GM10248 (cell line): ENCODE results near the gene MARK1.

Source experiments
- CTCF ChIA-PET: fragments of 300-600 bp; sonication (Branson Sonifier 250); formaldehyde crosslinking; extraction: SDS; loops from one replicate; lab custom pipeline; 2021; ENCODE audit warnings: antibody characterized with exemption; lab: Yijun Ruan, JAX
- POLR2A ChIA-PET: fragments of 350-650 bp; sonication (Branson Sonifier 250); formaldehyde crosslinking; extraction: SDS; loops from one replicate; lab custom pipeline; 2020; ENCODE audit warnings: antibody characterized with exemption; lab: Yijun Ruan, JAX
- DNase-seq: peaks from one replicate; pipeline ENCODE4 v3.0.0; 2012; ENCODE audit errors: extremely low spot score
- CTCF ChIP-seq: IDR thresholded peaks from 2 replicates; pipeline ENCODE4 v1.5.1; 2012; ENCODE audit warnings: mild to moderate bottlenecking, low read depth; ENCODE audit errors: extremely low read depth, missing control alignments, control extremely low read depth

Gene MARK1

DNA sequence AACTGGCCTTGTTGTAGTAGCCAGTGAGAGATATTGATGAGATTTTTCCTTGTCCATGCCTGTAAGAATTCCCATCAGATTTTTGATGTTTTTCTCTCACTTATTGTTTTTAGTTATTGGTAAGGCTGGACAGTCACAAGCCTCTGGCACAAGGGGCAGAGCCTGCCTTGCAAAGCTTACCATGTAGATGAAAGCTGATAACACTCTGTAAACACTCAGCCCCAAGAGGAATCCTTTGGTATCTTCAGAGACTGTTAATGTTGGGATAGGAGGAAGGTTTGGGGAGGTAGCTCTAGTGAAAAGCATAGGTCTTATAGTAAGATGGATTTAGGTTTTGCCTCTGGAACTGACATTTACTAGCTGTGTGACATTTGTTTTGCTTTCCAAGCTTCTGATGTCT lies 37.7 kb downstream of the MARK1 start:
- TF ChIP-seq CTCF: no peak
- POLR2A ChIA-PET: no interaction called here
- no peak for DNase-seq
- CTCF ChIA-PET: interaction anchor here (1.6 to 2.4 kb wide), 2 partner anchors 10 to 11 kb away, joined by 3 to 7 read pairs; no protein-coding TSS in a partner anchor

GRCh38 chr1:220566869-220567268 lies 38.9 kb downstream of the MARK1 start:
- no peak for DNase-seq
- no peak for TF ChIP-seq CTCF
- ChIA-PET CTCF (no interaction called here), POLR2A (no interaction called here)

DNA sequence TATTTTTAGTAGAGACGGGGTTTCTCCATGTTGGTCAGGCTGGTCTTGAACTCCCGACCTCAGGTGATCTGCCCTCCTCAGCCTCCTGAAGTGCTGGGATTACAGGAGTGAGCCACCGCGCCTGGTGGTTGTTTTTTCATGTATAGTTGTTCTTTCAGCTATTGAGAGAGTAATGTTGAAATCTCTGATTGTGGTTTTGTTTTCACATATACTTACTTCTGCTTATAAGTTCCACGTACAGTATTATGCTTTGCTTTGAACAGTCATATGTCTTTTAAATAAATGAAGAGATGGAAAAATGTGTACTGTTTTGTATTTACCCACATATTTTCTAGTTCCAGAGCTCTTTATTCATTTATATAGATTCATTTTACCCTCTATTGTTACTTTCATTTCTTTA lies 44.5 kb downstream of the MARK1 start:
- CTCF ChIA-PET: interaction anchor here (0.7 kb wide), 1 partner anchor 14 kb away, joined by 3 read pairs; no protein-coding TSS in a partner anchor
- POLR2A ChIA-PET: no interaction called here
- no peak for TF ChIP-seq CTCF
- DNase-seq: no peak

GRCh38 chr1:220573836-220574235 lies 45.9 kb downstream of the MARK1 start:
- TF ChIP-seq CTCF: no peak
- no peak for DNase-seq
- POLR2A ChIA-PET: no interaction called here
- CTCF ChIA-PET: no interaction called here

- ChIA-PET CTCF (interaction anchor here (0.9 to 1.8 kb wide), 4 partner anchors 10 to 36 kb away, joined by 3 to 4 read pairs (median 4); no protein-coding TSS in a partner anchor), POLR2A (no interaction called here)
- TF ChIP-seq CTCF: no peak
- no peak for DNase-seq
Measured at GRCh38 chr1:220575718-220576497, 48.0 kb downstream of the MARK1 start.

DNA sequence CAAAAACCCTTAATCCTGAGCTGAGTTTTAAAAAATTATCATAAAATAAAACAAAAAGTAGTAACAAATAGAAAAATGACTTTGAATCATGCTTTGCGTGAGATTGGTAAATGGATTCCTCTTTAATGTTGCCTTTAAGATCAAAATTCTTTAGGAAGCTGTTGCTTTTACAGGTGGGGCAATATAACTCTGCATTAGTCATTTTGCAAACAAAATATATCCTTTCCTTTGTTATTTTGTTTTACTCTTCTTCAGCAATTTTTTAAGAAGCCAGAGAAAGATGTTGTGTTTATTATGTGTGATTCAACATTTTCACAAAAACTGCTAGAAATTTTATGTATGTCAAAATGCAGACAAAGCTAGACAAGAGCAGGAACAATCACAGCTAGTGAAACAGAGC lies 50.0 kb downstream of the MARK1 start:
- POLR2A ChIA-PET: no interaction called here
- no peak for TF ChIP-seq CTCF
- CTCF ChIA-PET: interaction anchor here (1.0 kb wide), 1 partner anchor 155 kb away, joined by 3 read pairs; no protein-coding TSS in a partner anchor
- no peak for DNase-seq

DNA sequence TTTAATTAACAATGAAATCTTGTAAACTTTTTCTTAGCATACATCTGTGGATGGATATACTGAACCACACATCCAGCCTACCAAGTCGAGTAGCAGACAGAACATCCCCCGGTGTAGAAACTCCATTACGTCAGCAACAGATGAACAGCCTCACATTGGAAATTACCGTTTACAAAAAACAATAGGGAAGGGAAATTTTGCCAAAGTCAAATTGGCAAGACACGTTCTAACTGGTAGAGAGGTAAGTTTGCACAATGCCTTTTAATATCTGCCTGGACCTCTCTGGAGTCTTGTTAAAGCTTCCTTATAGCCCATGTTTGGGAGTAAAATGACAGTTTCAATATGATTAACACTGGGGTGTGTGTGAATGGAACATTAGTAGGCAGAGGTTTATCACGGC lies 51.4 kb downstream of the MARK1 start:
- DNase-seq: no peak
- CTCF ChIA-PET: no interaction called here
- no peak for TF ChIP-seq CTCF
- POLR2A ChIA-PET: no interaction called here
